Stimulated activated CD4-positive, alpha-beta T cell treated with anti-CD3 and anti-CD28 coated beads, Interleukin-12 subunit alpha, Interleukin-12 subunit beta, amount 100 ng/mL, for 4 hours (primary cell): ENCODE data around the gene MRFAP1L1.
"Not testable (repeated sequence)": the region's sequence is repeated elsewhere in the genome, so short reads cannot be mapped to it uniquely, and the experiment has no call there.

ENCODE experiments used
- DNase-seq: peaks from one replicate; pipeline ENCODE4 v3.0.0-alpha.2; 2020

Gene MRFAP1L1

GRCh38 chr4:6733358-6734164 lies 23.9 kb upstream of the MRFAP1L1 start:
- DNase-seq, result no peak

GRCh38 chr4:6732441-6733357 lies 23.0 kb upstream of the MRFAP1L1 start:
- no peak for DNase-seq

- no peak for DNase-seq
Observed at GRCh38 chr4:6731780-6732179, 22.1 kb upstream of the MRFAP1L1 start.

GRCh38 chr4:6731318-6731675 lies 21.6 kb upstream of the MRFAP1L1 start:
- no peak for DNase-seq

- no peak for DNase-seq
Observed at GRCh38 chr4:6730603-6731317, 21.1 kb upstream of the MRFAP1L1 start.

- DNase-seq, result no peak
Observed at GRCh38 chr4:6728320-6729029, 18.8 kb upstream of the MRFAP1L1 start.

GRCh38 chr4:6727943-6728250 lies 18.2 kb upstream of the MRFAP1L1 start:
- no peak for DNase-seq

GRCh38 chr4:6727081-6727942 lies 17.6 kb upstream of the MRFAP1L1 start:
- DNase-seq, result no peak

- not testable (repeated sequence) for DNase-seq
Observed at GRCh38 chr4:6725427-6725961, 15.8 kb upstream of the MRFAP1L1 start.

GRCh38 chr4:6724421-6725111 lies 14.9 kb upstream of the MRFAP1L1 start:
- no peak for DNase-seq

- no peak for DNase-seq
Observed at GRCh38 chr4:6723851-6724250, 14.2 kb upstream of the MRFAP1L1 start.

GRCh38 chr4:6722891-6723290 lies 13.2 kb upstream of the MRFAP1L1 start:
- DNase-seq, result no peak

- DNase-seq, result no peak
Observed at GRCh38 chr4:6721121-6721520, 11.5 kb upstream of the MRFAP1L1 start.

- DNase-seq, result peak; percentile 81
Observed at GRCh38 chr4:6720202-6720699, 10.6 kb upstream of the MRFAP1L1 start.

- DNase-seq, result no peak
Observed at GRCh38 chr4:6719611-6720179, 10.0 kb upstream of the MRFAP1L1 start.

- no peak for DNase-seq
Observed at GRCh38 chr4:6718932-6719610, 9.4 kb upstream of the MRFAP1L1 start.

GRCh38 chr4:6716958-6717655 lies 7.4 kb upstream of the MRFAP1L1 start:
- no peak for DNase-seq

- peak; percentile 82 for DNase-seq
Observed at GRCh38 chr4:6716018-6716911, 6.6 kb upstream of the MRFAP1L1 start, which contains the start of gene BLOC1S4. Gene BLOC1S4 (plus strand): TSS chr4:6716174. CDS start chr4:6716210, 36 bp downstream.
